Right lobe of liver (tissue), 6 donors: Measurements from ENCODE around the gene MTAP. TPM values are rescaled to one million over a fixed set of nuclear protein-coding genes. Genes with fewer than 3 reads are reported as not detected.

Experiments used
- ATAC-seq, 4 donors: fragments of 200-7000 bp; cut with Tn5 transposase; one replicate each; pipeline ENCODE4 v1.9.1; 2020; ENCODE audit warnings: mild to moderate bottlenecking in 4 of 4, moderate library complexity in 4 of 4
- DNase-seq, 3 donors: peaks; one replicate each; pipeline ENCODE4 v3.0.0-alpha.2; 2020
- H3K27ac ChIP-seq, 3 donors: fragments of 200-600 bp; one replicate each; pipeline ENCODE4 v1.8.0; 2022
- H3K27me3 ChIP-seq, 2 donors: fragments of 200-600 bp; one replicate each; pipeline ENCODE4 v1.8.0; 2022
- H3K36me3 ChIP-seq, 4 donors: fragments of 200-600 bp; sonication (generic) in 1 of 4; one replicate each; pipeline versions ENCODE4 v1.5.1 to v1.8.0; 2017 to 2022; ENCODE audit warnings: control low read depth in 1 of 4
- H3K4me1 ChIP-seq, 4 donors: fragments of 200-600 bp; sonication (generic) in 1 of 4; one replicate each; pipeline versions ENCODE4 v1.5.1 to v1.8.0; 2017 to 2022; ENCODE audit warnings: control low read depth in 1 of 4
- H3K4me3 ChIP-seq, 3 donors: fragments of 200-600 bp; one replicate each; pipeline ENCODE4 v1.8.0; 2022
- H3K9me3 ChIP-seq, 4 donors: fragments of 200-600 bp; sonication (generic) in 1 of 4; one replicate each; pipeline versions ENCODE4 v1.5.1 to v1.8.0; 2017 to 2022; ENCODE audit warnings: control low read depth in 1 of 4
- POLR2A ChIP-seq: fragments of 450-650 bp; IDR thresholded peaks from one replicate; pipeline ENCODE4 v1.6.1; 2017; ENCODE audit warnings: antibody characterized with exemption, mild to moderate bottlenecking
- WGBS: methylation state at CpG from one replicate; pipeline ENCODE4 v1.1.6; 2018; ENCODE audit warnings: low coverage, low lambda C conversion rate; ENCODE audit not compliant: insufficient coverage; ENCODE audit errors: missing lambda C conversion rate; 5-methylcytosine and 5-hydroxymethylcytosine counted together
- intact Hi-C, 2 donors: fragments of 100-400 bp; cut with DNase I; formaldehyde crosslinking; loops; one replicate each; pipeline versions ENCODE4 v1.11.2 to v1.14.1; 2022
- total RNA-seq, 6 experiments: library from RNA; depleted of rRNA in 2 of 6; stranded (reverse); fragments of >200 nt in 2 of 6; fragmentation: NEBNext Ultra II Directional in 3 of 6; extraction: Animal tissue kit (Norgen Biotek cat#: 25700) in 3 of 6; gene quantifications; one replicate each; pipeline versions ENCODE4 v1.1.0 to v1.2.4, GENCODE V29; 2016 to 2023
- TF ChIP-seq, protein P1 (sequence below), 4 donors: fragments of 200-600 bp in 3 of 4; fragments of 450-650 bp in 1 of 4; IDR thresholded peaks; one replicate each; pipeline versions ENCODE4 v1.5.1 to v1.8.0; 2016 to 2022; ENCODE audit warnings: antibody characterized with exemption in 4 of 4, mild to moderate bottlenecking in 2 of 4
- donor health status: DM: no; HTN: yes; CAD: no.
- donor health status: DM: no; HTN: no; CAD: no.
- donor health status: DM: no; HTN: no; CAD: no.
- donor health status: DM: no; HTN: yes; CAD: no.
- donor health status: DM: no; HTN: yes; CAD: no.

MTAP gene
- total RNA-seq, 6 experiments from 2014 or later, result 18.1 to 23.7 (median 20.5) TPM

DNA sequence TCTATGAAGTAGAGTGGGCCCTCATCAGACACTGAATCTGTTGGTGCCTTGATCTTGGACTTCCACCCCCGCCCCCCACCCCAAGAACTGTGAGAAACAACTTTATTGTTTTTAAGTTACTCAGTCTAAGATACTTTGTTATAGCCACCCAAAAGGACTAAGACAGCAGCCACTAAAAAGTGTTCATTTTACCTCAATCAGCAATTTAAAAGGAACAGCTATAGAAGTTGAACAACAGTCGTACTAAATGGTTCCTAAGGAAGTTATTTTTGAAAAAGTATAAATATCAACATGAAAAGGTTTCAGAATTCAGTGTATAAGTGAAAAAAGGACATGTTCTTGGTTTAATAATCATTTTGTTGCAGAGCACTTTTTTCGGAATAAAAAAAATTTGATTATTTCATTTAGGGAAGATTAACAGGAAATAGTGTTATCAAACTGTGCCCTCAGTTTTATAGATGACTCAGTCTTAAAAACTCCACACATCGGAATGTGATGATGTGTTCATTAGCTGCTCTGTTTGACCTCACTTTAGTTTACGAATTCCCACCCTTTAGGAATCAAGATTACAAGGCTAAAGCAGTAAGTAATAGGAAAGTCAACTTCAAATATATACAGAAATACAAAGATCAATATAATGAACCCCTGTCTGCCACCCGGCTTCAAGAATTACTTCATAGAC, 71.2 kb downstream of the MTAP start:
- TF ChIP-seq, protein P1, sequence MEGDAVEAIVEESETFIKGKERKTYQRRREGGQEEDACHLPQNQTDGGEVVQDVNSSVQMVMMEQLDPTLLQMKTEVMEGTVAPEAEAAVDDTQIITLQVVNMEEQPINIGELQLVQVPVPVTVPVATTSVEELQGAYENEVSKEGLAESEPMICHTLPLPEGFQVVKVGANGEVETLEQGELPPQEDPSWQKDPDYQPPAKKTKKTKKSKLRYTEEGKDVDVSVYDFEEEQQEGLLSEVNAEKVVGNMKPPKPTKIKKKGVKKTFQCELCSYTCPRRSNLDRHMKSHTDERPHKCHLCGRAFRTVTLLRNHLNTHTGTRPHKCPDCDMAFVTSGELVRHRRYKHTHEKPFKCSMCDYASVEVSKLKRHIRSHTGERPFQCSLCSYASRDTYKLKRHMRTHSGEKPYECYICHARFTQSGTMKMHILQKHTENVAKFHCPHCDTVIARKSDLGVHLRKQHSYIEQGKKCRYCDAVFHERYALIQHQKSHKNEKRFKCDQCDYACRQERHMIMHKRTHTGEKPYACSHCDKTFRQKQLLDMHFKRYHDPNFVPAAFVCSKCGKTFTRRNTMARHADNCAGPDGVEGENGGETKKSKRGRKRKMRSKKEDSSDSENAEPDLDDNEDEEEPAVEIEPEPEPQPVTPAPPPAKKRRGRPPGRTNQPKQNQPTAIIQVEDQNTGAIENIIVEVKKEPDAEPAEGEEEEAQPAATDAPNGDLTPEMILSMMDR (IDR thresholded peaks at IDR 0.05), result no peak
- TF ChIP-seq POLR2A, result no peak
- H3K36me3 ChIP-seq, result no peaks in the 10 kb centered on the region
- peak in 2 of 4 donors; percentile 63 to 85 for ATAC-seq
- WGBS, result 54% methylated on average over 5 of the region's 6 CpGs
- intact Hi-C loops, result no loop called here
- H3K27me3 ChIP-seq, result no peaks in the 10 kb centered on the region
- H3K4me1 ChIP-seq, result no peaks in the 10 kb centered on the region
- no peaks in the 10 kb centered on the region for H3K9me3 ChIP-seq
- H3K4me3 ChIP-seq, result no peak overlapping the region
- DNase-seq, result no peak
- H3K27ac ChIP-seq, result no peak overlapping the region

DNA sequence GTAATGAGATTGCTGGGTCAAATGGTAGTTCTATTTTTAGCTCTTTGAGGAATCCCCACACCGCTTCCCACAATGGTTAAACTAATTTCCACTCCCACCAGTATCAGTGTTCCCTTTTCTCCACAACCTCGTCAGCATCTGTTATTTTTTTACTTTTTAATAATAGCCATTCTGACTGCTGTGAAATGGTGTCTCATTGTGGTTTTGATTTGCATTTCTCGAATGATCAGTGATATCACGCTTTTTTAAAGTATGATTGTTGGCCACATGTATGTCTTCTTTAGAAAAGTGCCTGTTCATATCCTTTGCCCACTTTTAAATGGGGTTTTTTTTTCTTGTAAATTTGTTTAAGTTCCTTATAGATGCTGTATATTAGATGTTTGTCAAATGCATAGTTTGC, 73.5 kb downstream of the MTAP start:
- no peak for DNase-seq
- 93% methylated on average over 4 of the region's 4 CpGs for WGBS
- H3K4me1 ChIP-seq, result no peaks in the 10 kb centered on the region
- intact Hi-C loops, result no loop called here
- H3K36me3 ChIP-seq, result no peaks in the 10 kb centered on the region
- H3K4me3 ChIP-seq, result no peak overlapping the region
- H3K9me3 ChIP-seq, result peaks cover 0 to 4% (median 0%) of the 10 kb centered on the region in 4 donors
- no peak overlapping the region for H3K27ac ChIP-seq
- TF ChIP-seq, protein P1 (IDR thresholded peaks at IDR 0.05), result no peak
- TF ChIP-seq POLR2A, result no peak
- ATAC-seq, result no peak
- H3K27me3 ChIP-seq, result no peaks in the 10 kb centered on the region

DNA sequence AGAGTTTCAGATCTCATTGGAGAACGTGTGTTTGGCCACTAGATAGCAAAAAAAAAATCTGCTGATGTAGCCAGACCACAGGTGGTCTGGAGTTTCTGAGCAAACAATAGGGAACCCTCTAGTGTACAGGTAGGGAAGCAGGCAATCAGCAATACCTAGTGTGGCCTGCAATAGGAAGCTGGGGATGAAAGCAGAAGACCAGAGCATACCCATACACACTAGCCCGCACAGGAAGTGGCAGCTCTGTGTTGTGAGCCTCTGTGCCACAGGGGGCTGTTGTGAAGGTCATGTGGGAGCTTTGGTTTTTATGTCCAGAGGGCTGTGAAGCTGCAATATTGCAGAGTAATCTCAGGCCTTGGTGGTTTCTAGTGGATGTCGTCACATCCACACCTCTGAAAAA, 81.2 kb downstream of the MTAP start:
- intact Hi-C loops, result no loop called here
- Histone ChIP-seq H3K27ac (no peak overlapping the region), H3K4me1 (no peaks in the 10 kb centered on the region), H3K4me3 (no peak overlapping the region), H3K27me3 (no peaks in the 10 kb centered on the region), H3K36me3 (no peaks in the 10 kb centered on the region), H3K9me3 (peaks cover 0 to 4% (median 0%) of the 10 kb centered on the region in 4 donors)
- DNase-seq (no peak), ATAC-seq (peak in 3 of 4 donors; percentile 34 to 46 (median 41))
- 71% methylated on average over 3 of the region's 3 CpGs for WGBS
- TF ChIP-seq, protein P1 (IDR thresholded peaks at IDR 0.05), result no peak
- no peak for TF ChIP-seq POLR2A

DNA sequence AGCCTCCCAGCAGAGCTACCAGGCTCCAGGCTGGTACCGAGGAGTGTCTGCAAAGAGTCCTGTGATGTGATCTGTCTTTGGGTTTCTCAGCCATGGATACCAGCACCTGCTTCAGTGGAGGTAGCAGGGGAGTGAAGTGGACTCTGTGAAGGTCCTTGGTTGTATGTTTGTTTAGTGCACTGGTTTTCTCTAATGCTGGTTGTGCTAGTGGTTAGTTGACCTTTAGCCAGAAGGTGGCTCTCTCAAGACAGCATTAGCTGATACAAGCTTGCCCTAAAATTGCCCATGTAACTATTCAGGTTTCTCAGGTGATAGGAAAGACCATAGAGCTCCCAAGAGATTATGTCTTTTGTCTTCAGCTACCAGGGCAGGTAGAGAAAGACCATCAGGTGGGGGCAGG, 87.2 kb downstream of the MTAP start:
- Histone ChIP-seq H3K27me3 (no peaks in the 10 kb centered on the region), H3K4me1 (no peaks in the 10 kb centered on the region), H3K27ac (no peak overlapping the region), H3K9me3 (no peaks in the 10 kb centered on the region), H3K36me3 (no peaks in the 10 kb centered on the region), H3K4me3 (no peak overlapping the region)
- intact Hi-C loops, result no loop called here
- TF ChIP-seq, protein P1 (IDR thresholded peaks at IDR 0.05), result no peak
- TF ChIP-seq POLR2A, result no peak
- DNase-seq (no peak), ATAC-seq (no peak)
- 100% methylated on average over 1 of the region's 1 CpG for WGBS
